HG03175 (cell line): ENCODE results near the gene OR8B12.
A peak's percentile ranks its signal among the peaks of the same experiment; 100 is the strongest.

ENCODE experiments used
- ATAC-seq: cut with Tn5 transposase; IDR thresholded peaks from one replicate; pipeline ENCODE4 v1.9.1; 2021; ENCODE audit warnings: mild to moderate bottlenecking, moderate library complexity; ENCODE audit not compliant: unreplicated experiment

OR8B12 gene

GRCh38 chr11:124543554-124543953 is at the start of gene OR8B12:
Gene OR8B12 (minus strand): TSS chr11:124543654. CDS start chr11:124543654, 0 bp downstream.
- no peak for ATAC-seq

- no peak for ATAC-seq
These were observed 49.2 kb upstream of the OR8B12 start for GRCh38 chr11:124592627-124593026.

GRCh38 chr11:124591430-124591829 is 48.0 kb upstream of the OR8B12 start:
- ATAC-seq: no peak

- peak; percentile 58 for ATAC-seq
These were observed 42.9 kb upstream of the OR8B12 start for GRCh38 chr11:124586238-124586860.

GRCh38 chr11:124584681-124585372 is 41.4 kb upstream of the OR8B12 start:
- no peak for ATAC-seq

GRCh38 chr11:124583781-124584180 is 40.3 kb upstream of the OR8B12 start:
- ATAC-seq: no peak

GRCh38 chr11:124582565-124582964 is 39.1 kb upstream of the OR8B12 start:
- ATAC-seq: no peak

- no peak for ATAC-seq
These were observed 38.4 kb upstream of the OR8B12 start for GRCh38 chr11:124581817-124582216.

- ATAC-seq: no peak
These were observed 35.3 kb upstream of the OR8B12 start for GRCh38 chr11:124578761-124579160.

- no peak for ATAC-seq
These were observed 34.4 kb upstream of the OR8B12 start for GRCh38 chr11:124577716-124578427.

GRCh38 chr11:124570160-124570559 is 26.7 kb upstream of the OR8B12 start:
- no peak for ATAC-seq

GRCh38 chr11:124569697-124570096 is 26.2 kb upstream of the OR8B12 start, which contains the start of gene OR8A1:
Gene OR8A1 (plus strand): TSS chr11:124569997. CDS start chr11:124570120, 123 bp downstream.
- no peak for ATAC-seq

GRCh38 chr11:124556828-124557227 is 13.4 kb upstream of the OR8B12 start:
- ATAC-seq: no peak

- ATAC-seq: no peak
These were observed 8.5 kb upstream of the OR8B12 start for GRCh38 chr11:124551987-124552386.

- no peak for ATAC-seq
These were observed 7.7 kb upstream of the OR8B12 start for GRCh38 chr11:124551189-124551588.

GRCh38 chr11:124543145-124543544 is 309 bp downstream of the OR8B12 start:
- no peak for ATAC-seq

- ATAC-seq: no peak
These were observed 2.2 kb downstream of the OR8B12 start for GRCh38 chr11:124541204-124541603.

- no peak for ATAC-seq
These were observed 5.4 kb downstream of the OR8B12 start for GRCh38 chr11:124538019-124538418.

- no peak for ATAC-seq
These were observed 6.9 kb downstream of the OR8B12 start for GRCh38 chr11:124536520-124536919.

- no peak for ATAC-seq
These were observed 7.8 kb downstream of the OR8B12 start for GRCh38 chr11:124535552-124536232.

- ATAC-seq: no peak
These were observed 9.4 kb downstream of the OR8B12 start for GRCh38 chr11:124534051-124534450.
